ENCODE data around the gene SLC25A41. TPM values are rescaled to one million over a fixed set of nuclear protein-coding genes. Genes with fewer than 3 reads are reported as not detected.

The SLC25A41 gene
- total and polyA plus RNA-seq, 2 of the 8 experiments (the other 6 are each of a cell fraction or from before 2014, with no cell fraction given), result 0.50 TPM; not detected in 1

DNA sequence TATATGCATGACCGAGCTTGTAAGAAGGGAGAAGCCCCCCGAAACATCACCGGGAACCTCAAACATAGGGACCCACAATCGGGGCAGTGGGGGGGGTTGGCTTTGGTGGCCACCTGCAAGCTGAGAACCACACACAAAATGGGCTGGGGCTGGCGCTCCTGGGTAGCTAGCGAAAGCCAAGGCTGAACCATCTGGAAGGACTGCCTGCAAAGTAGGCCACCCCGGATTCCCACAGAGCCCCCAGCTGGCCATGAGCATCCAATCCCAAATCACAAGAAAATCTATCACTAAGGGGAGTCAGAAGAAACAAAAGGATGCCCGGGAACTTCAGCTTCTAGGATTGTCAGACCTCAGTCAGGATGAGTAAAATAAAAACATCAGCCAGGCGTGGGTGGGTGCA, 55.1 kb downstream of the SLC25A41 start:
- H3K4ac ChIP-seq (replicated peaks; ENCODE audit: insufficient read length, low read depth, low read length), result no peak overlapping the region
- ChIA-PET POLR2A (ENCODE audit: partially characterized antibody) (interaction anchor here (0.6 to 9.9 kb wide), 5 partner anchors 12 to 156 kb away, joined by 3 to 81 read pairs (median 3); partner anchors contain the start of gene GTF2F1), CTCF (ENCODE audit: partially characterized antibody) (interaction anchor here (0.7 to 1.9 kb wide), 5 partner anchors 9 to 252 kb away, joined by 3 to 6 read pairs (median 3); no protein-coding TSS in a partner anchor)
- H4K8ac ChIP-seq (ENCODE audit: extremely low read depth, insufficient read depth, low read length), result no peak overlapping the region
- peaks cover 20 to 48% (median 35%) of the 10 kb centered on the region in 4 experiments for H3K36me3 ChIP-seq (ENCODE audit: control insufficient read depth in 2 of 4, insufficient read depth in 4 of 4, low read length in 3 of 4)
- H2BK5ac ChIP-seq (ENCODE audit: low read depth, low read length), result no peak overlapping the region
- TF ChIP-seq E2F6 (IDR thresholded peaks at IDR 0.05) (no peak), FOSL1 (IDR thresholded peaks at IDR 0.05; ENCODE audit: insufficient read depth, low read depth, low read length) (no peak), TAF7 (optimal IDR thresholded peaks at IDR 0.05; ENCODE audit: borderline replicate concordance, low read depth, low read length) (no peak), SIX5 (IDR thresholded peaks at IDR 0.05; ENCODE audit: low read depth, low read length) (no peak), EP300 (IDR thresholded peaks at IDR 0.05; ENCODE audit: borderline replicate concordance in 1 of 2, low read depth in 2 of 2, low read length in 2 of 2) (no peak), SAP30 (IDR thresholded peaks at IDR 0.05; ENCODE audit: insufficient read depth, insufficient replicate concordance, low read length) (no peak)
- H2BK20ac ChIP-seq (ENCODE audit: low read length), result no peak overlapping the region
- 91% methylated on average over 9 of the region's 9 CpGs; no CpG with 5 or more reads in 1 of the 2 experiments for WGBS, 2 experiments (ENCODE audit: extremely low coverage in 1 of 2, insufficient coverage in 1 of 2, insufficient read length in 1 of 2, insufficient replicate concordance in 2 of 2, low coverage in 1 of 2, low lambda C conversion rate in 2 of 2, missing lambda C conversion rate in 1 of 2)
- no peak overlapping the region for H3K9ac ChIP-seq (replicated peaks in 1 of 4; ENCODE audit: extremely low read depth in 1 of 4, low read depth in 3 of 4, low read length in 3 of 4)
- H2AK5ac ChIP-seq (ENCODE audit: low read depth, low read length), result no peak overlapping the region
- H3K18ac ChIP-seq (ENCODE audit: extremely low read depth, low read length), result no peak overlapping the region
- no peak overlapping the region for H2BK15ac ChIP-seq (ENCODE audit: low read length)
- H3K23me2 ChIP-seq (ENCODE audit: low read depth, low read length), result peaks cover 2% of the 10 kb centered on the region; the same call in 1 of the 2 replicates
- H3K4me1 ChIP-seq (replicated peaks in 1 of 4; ENCODE audit: control insufficient read depth in 3 of 4, insufficient read depth in 4 of 4, low read length in 3 of 4), result peaks cover 0 to 11% (median 7%) of the 10 kb centered on the region in 4 experiments; a peak in 5 of 7 replicates
- no peak overlapping the region for H3K4me3 ChIP-seq (ENCODE audit: extremely low read depth in 1 of 4, insufficient read depth in 2 of 4, low read depth in 3 of 4, low read length in 4 of 4)
- no peak overlapping the region for H3K14ac ChIP-seq (ENCODE audit: insufficient read length)
- no peak overlapping the region for H4K91ac ChIP-seq (replicated peaks; ENCODE audit: insufficient read length, low read length)
- no peak overlapping the region for H4K5ac ChIP-seq (ENCODE audit: insufficient read length, low read depth, low read length)
- DNase-seq (ENCODE audit: low read depth in 1 of 2, low spot score in 2 of 2) (no peak), FAIRE-seq (no peak)
- no peak overlapping the region for H3K56ac ChIP-seq (replicated peaks; ENCODE audit: insufficient read length, low read depth, low read length)
- no peak overlapping the region for H3K4me2 ChIP-seq (ENCODE audit: insufficient read depth in 1 of 2, low read depth in 2 of 2, low read length in 2 of 2)
- no peaks in the 10 kb centered on the region for H3K27me3 ChIP-seq (replicated peaks in 1 of 4; ENCODE audit: control insufficient read depth in 3 of 4, extremely low read depth in 1 of 4, insufficient read depth in 3 of 4, low read length in 3 of 4)
- no peaks in the 10 kb centered on the region for H3K79me2 ChIP-seq (ENCODE audit: control insufficient read depth in 1 of 2, insufficient read depth in 2 of 2, low read length in 2 of 2)
- H3K79me1 ChIP-seq (ENCODE audit: low read depth, low read length), result no peaks in the 10 kb centered on the region
- H2AFZ ChIP-seq (ENCODE audit: low read length), result no peak overlapping the region
- H3K9me3 ChIP-seq (ENCODE audit: insufficient read depth in 2 of 2, low read depth in 1 of 2, low read length in 1 of 2), result peaks cover 5 to 11% of the 10 kb centered on the region in 2 experiments; a peak in 2 of 4 replicates
- no peak overlapping the region for H2BK120ac ChIP-seq (replicated peaks; ENCODE audit: low read depth, low read length)
- peaks cover 2 to 8% of the 10 kb centered on the region in 2 experiments for H4K20me1 ChIP-seq (replicated peaks in 1 of 2; ENCODE audit: control insufficient read depth in 1 of 2, insufficient read depth in 2 of 2, low read length in 2 of 2)
- H3K23ac ChIP-seq (ENCODE audit: insufficient read length), result no peak overlapping the region
- no peak overlapping the region for H3K27ac ChIP-seq (ENCODE audit: low read depth, low read length)
- no peak overlapping the region for H2BK12ac ChIP-seq (ENCODE audit: low read depth, low read length)

All from H1 (cell line).